K562 (cell line): Measurements from ENCODE around the gene AAGAB. TPM values are rescaled to one million over a fixed set of nuclear protein-coding genes. Genes with fewer than 3 reads are reported as not detected.

Experiments used
- CBFB ChIP-seq: sonication (generic); formaldehyde crosslinking; IDR thresholded peaks from 2 replicates; pipeline ENCODE4 v1.4.0; 2020; ENCODE audit warnings: mild to moderate bottlenecking, missing genetic modification reagents
- CHCHD3 ChIP-seq: fragments of 250-450 bp; sonication (Bioruptor Pico); IDR thresholded peaks from 2 replicates; pipeline ENCODE4 v2.1.2; 2022; ENCODE audit warnings: mild to moderate bottlenecking
- DACH1 ChIP-seq: fragments of 450-650 bp; IDR thresholded peaks from 2 replicates; pipeline ENCODE4 v1.6.1; 2018; ENCODE audit not compliant: partially characterized antibody
- HCFC1 ChIP-seq: IDR thresholded peaks from 2 replicates; pipeline ENCODE4 v1.6.1; 2012; ENCODE audit warnings: low read depth, low read length, improper control_type of control experiment
- KDM2B ChIP-seq: fragments of 250-450 bp; sonication (Bioruptor Pico); IDR thresholded peaks from 2 replicates; pipeline ENCODE4 v1.8.0; 2021; ENCODE audit warnings: mild to moderate bottlenecking, moderate library complexity
- NEUROD1 ChIP-seq: fragments of 150-350 bp; IDR thresholded peaks from 2 replicates; pipeline ENCODE4 v1.6.1; 2014; ENCODE audit warnings: borderline replicate concordance, low read length, low read depth; ENCODE audit not compliant: partially characterized antibody
- NR2F6 ChIP-seq: fragments of 450-650 bp; formaldehyde crosslinking; IDR thresholded peaks from 2 replicates; pipeline ENCODE4 v1.4.0; 2020; ENCODE audit warnings: mild to moderate bottlenecking
- RBM15 ChIP-seq: fragments of 200-400 bp; formaldehyde crosslinking; IDR thresholded peaks from 2 replicates; pipeline ENCODE4 v1.6.1; 2018; ENCODE audit warnings: mild to moderate bottlenecking, low read length, moderate library complexity; ENCODE audit not compliant: insufficient read depth
- RERE ChIP-seq: sonication (generic); formaldehyde crosslinking; IDR thresholded peaks from 2 replicates; pipeline ENCODE4 v1.8.0; 2023; ENCODE audit warnings: missing genetic modification reagents, mild to moderate bottlenecking, borderline replicate concordance
- THRAP3 ChIP-seq: fragments of 450-650 bp; IDR thresholded peaks from 2 replicates; pipeline ENCODE4 v1.6.1; 2016; ENCODE audit warnings: mild to moderate bottlenecking, inconsistent platforms, borderline replicate concordance
- ZNF518B ChIP-seq: fragments of 250-450 bp; sonication (Bioruptor Pico); IDR thresholded peaks from 2 replicates; pipeline ENCODE4 v1.5.0; 2021; ENCODE audit warnings: mild to moderate bottlenecking, moderate library complexity
- ZNF551 ChIP-seq: fragments of 250-450 bp; sonication (Bioruptor Pico); IDR thresholded peaks from 2 replicates; pipeline ENCODE4 v1.5.0; 2021; ENCODE audit warnings: mild to moderate bottlenecking, moderate library complexity
- ZNF592 ChIP-seq: fragments of 450-650 bp; IDR thresholded peaks from 2 replicates; pipeline ENCODE4 v1.6.1; 2017; ENCODE audit warnings: antibody characterized with exemption, mild to moderate bottlenecking
- polyA plus RNA-seq, 8 experiments: library from polyadenylated mRNA; depleted of rRNA in 4 of 8; stranded (reverse) in 5 of 8; unstranded in 3 of 8; fragments of >200 nt; fragmentation: Nextera tagmentation in 2 of 8; fragmentation: Illumina TruSeq in 1 of 8; extraction: Ambion mirVana in 2 of 8; extraction: Trizol in 1 of 8; gene quantifications; 2 replicates each; pipeline versions ENCODE4 v1.2.1 to v1.2.3, GENCODE V29; 2011 to 2014; ENCODE audit warnings: inconsistent platforms in 1 of 8, missing spikeins in 1 of 8
- total RNA-seq, 7 experiments: library from RNA; depleted of rRNA in 6 of 7; stranded (reverse); fragments of >200 nt in 6 of 7; fragmentation: Illumina TruSeq in 2 of 7; extraction: Trizol in 2 of 7; gene quantifications; 2 replicates each; pipeline versions ENCODE4 v1.2.1 to v1.2.3, GENCODE V29; 2011 to 2021; ENCODE audit warnings: low replicate concordance in 1 of 7

The AAGAB gene
- total and polyA plus RNA-seq, 9 of the 15 experiments (the other 6 are each of a cell fraction or from before 2014, with no cell fraction given), result 17.8 to 109 (median 58.3) TPM

- TF ChIP-seq RERE (CRISPR knock-in tag) (no peak), ZNF551 (CRISPR knock-in tag) (no peak), ZNF592 (no peak), NR2F6 (CRISPR knock-in tag) (no peak), THRAP3 (no peak), DACH1 (peak; percentile 98), CBFB (CRISPR knock-in tag) (peak; percentile 83), HCFC1 (peak; percentile 72), KDM2B (CRISPR knock-in tag) (no peak), CHCHD3 (CRISPR knock-in tag) (no peak), RBM15 (no peak), ZNF518B (CRISPR knock-in tag) (no peak), NEUROD1 (peak; percentile 97)
Measured at GRCh38 chr15:67254238-67255175, at the start of gene AAGAB, which contains the start of gene IQCH (continued).
